Effector memory CD4-positive, alpha-beta T cell (primary cell): ENCODE results near the gene ZNF783.

Experiments used
- DNase-seq, 3 donors: peaks; one replicate each; pipeline ENCODE4 v3.0.0-alpha.2; 2020
- H3K27ac ChIP-seq: 2 replicates; pipeline ENCODE4 v1.7.0; 2013; ENCODE audit warnings: mild to moderate bottlenecking, low read length, moderate library complexity; ENCODE audit not compliant: insufficient read depth, poor library complexity, severe bottlenecking
- H3K27me3 ChIP-seq: replicated peaks from 2 replicates; pipeline ENCODE4 v1.7.0; 2013; ENCODE audit warnings: mild to moderate bottlenecking, low read length; ENCODE audit not compliant: insufficient read depth, control insufficient read depth, poor library complexity, severe bottlenecking
- H3K36me3 ChIP-seq: 2 replicates; pipeline ENCODE4 v1.7.0; 2013; ENCODE audit warnings: mild to moderate bottlenecking, low read length, moderate library complexity; ENCODE audit not compliant: control insufficient read depth, insufficient read depth
- H3K4me1 ChIP-seq: 2 replicates; pipeline ENCODE4 v1.7.0; 2013; ENCODE audit warnings: low read length, mild to moderate bottlenecking; ENCODE audit not compliant: control insufficient read depth, insufficient read depth, poor library complexity, severe bottlenecking
- H3K4me3 ChIP-seq: 2 replicates; pipeline ENCODE4 v1.7.0; 2013; ENCODE audit warnings: low read length, low read depth, mild to moderate bottlenecking; ENCODE audit not compliant: insufficient read depth, poor library complexity, severe bottlenecking
- H3K9me3 ChIP-seq: 2 replicates; pipeline ENCODE4 v1.7.0; 2013; ENCODE audit warnings: mild to moderate bottlenecking, low read length, moderate library complexity; ENCODE audit not compliant: control insufficient read depth

The ZNF783 gene

GRCh38 chr7:149307775-149308501, 45.9 kb downstream of the ZNF783 start:
- no peak overlapping the region for H3K27ac ChIP-seq
- no peaks in the 10 kb centered on the region for H3K9me3 ChIP-seq
- no peaks in the 10 kb centered on the region for H3K36me3 ChIP-seq
- H3K4me1 ChIP-seq = no peaks in the 10 kb centered on the region
- no peak for DNase-seq
- no peak overlapping the region for H3K4me3 ChIP-seq
- H3K27me3 ChIP-seq = no peaks in the 10 kb centered on the region

DNA sequence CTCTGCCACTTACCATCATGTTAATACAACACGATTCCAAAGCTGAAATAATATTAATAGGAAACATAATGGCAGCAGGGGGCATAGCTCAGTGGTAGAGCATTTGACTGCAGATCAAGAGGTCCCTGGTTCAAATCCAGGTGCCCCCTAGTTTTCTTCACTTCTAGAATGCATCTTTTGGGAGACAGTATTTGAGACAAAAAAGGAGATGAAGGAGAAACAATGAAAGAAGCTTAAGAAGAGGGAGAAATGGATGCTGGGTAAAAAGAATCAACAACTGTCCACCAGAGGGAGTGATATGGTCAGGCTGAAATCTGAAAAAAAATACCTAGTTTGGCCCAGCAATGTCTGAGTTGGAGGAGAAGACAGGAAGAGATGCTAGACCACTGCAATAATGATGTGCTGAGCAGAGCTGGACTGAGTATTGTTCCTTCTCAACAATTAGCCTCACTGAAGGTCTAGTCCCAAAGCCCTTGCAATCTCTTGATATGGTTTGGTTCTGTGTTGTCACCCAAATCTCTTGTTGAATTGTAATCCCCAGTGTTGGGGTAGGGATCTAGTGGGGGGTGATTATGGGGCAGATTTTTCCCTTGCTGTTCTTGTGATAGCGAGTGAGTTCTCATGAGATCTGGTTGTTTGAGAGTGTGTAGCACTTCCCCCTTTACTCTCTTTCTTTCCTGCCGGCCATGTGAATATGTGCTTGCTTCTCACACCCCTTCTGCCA, 48.3 kb downstream of the ZNF783 start:
- H3K4me1 ChIP-seq = no peaks in the 10 kb centered on the region
- H3K4me3 ChIP-seq = no peak overlapping the region
- no peaks in the 10 kb centered on the region for H3K27me3 ChIP-seq
- no peak overlapping the region for H3K27ac ChIP-seq
- no peaks in the 10 kb centered on the region for H3K36me3 ChIP-seq
- no peaks in the 10 kb centered on the region for H3K9me3 ChIP-seq
- DNase-seq = no peak

DNA sequence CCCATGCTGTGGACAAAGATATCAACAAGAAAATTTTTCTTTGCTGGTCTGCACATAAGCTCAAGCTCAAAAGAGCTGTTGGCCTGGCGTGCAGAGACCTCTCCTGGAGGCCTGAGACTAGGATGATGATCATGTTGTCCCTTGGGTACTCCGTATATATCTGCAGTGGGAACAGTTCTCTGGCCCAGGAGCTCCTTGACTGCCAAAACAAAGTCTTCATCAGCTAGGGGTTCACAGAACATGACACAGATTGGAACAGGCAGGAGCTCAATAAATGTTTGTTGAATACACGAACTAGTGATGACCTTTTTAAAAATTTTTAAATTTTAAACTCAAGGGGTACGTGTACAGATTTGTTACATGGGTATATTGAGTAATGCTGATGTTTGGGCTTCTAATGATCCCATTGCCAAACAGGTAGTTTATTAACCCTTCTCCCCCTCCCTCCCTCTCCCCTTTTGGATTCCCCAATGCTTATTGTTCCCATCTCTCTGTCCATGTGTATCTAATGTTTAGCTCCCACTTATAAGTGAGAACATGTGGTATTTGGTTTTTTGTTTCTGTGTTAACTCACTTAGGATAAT, 49.1 kb downstream of the ZNF783 start:
- Histone ChIP-seq H3K9me3 (no peaks in the 10 kb centered on the region), H3K4me1 (no peaks in the 10 kb centered on the region)
- no peak for DNase-seq

DNA sequence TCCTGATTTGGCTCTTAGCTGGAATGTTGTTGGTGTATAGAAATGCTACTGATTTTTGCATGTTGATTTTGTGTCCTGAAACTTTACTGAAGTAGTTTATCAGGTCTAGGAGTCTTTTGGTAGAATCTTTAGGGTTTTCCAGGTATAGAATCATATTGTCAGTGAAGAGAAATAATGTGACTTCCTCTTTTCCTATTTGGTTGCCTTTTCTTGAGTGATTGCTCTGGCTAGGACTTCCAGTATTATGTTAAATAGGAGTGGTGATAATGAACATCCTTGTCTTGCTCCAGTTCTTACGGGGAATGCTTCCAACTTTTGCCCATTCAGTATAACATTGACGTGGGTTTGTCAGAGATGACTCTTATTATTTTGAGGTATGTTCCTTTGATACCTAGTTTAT, 52.0 kb downstream of the ZNF783 start:
- H3K36me3 ChIP-seq = no peaks in the 10 kb centered on the region
- H3K4me3 ChIP-seq = no peak overlapping the region
- H3K27me3 ChIP-seq = no peaks in the 10 kb centered on the region
- no peak overlapping the region for H3K27ac ChIP-seq
- no peak for DNase-seq
- H3K9me3 ChIP-seq = no peaks in the 10 kb centered on the region
- H3K4me1 ChIP-seq = no peaks in the 10 kb centered on the region

More for the DNA sequence above, 49.1 kb downstream of the ZNF783 start:
- Histone ChIP-seq H3K27ac (no peak overlapping the region), H3K36me3 (no peaks in the 10 kb centered on the region), H3K4me3 (no peak overlapping the region), H3K27me3 (no peaks in the 10 kb centered on the region)

GRCh38 chr7:149316606-149317005, 54.6 kb downstream of the ZNF783 start:
- Histone ChIP-seq H3K4me1 (no peaks in the 10 kb centered on the region), H3K36me3 (no peaks in the 10 kb centered on the region), H3K27ac (no peak overlapping the region), H3K27me3 (no peaks in the 10 kb centered on the region), H3K9me3 (no peaks in the 10 kb centered on the region), H3K4me3 (no peak overlapping the region)
- DNase-seq = no peak

GRCh38 chr7:149317496-149317895, 55.5 kb downstream of the ZNF783 start:
- Histone ChIP-seq H3K27ac (no peak overlapping the region), H3K4me3 (no peak overlapping the region), H3K4me1 (no peaks in the 10 kb centered on the region), H3K9me3 (no peaks in the 10 kb centered on the region), H3K36me3 (no peaks in the 10 kb centered on the region), H3K27me3 (no peaks in the 10 kb centered on the region)
- no peak for DNase-seq

DNA sequence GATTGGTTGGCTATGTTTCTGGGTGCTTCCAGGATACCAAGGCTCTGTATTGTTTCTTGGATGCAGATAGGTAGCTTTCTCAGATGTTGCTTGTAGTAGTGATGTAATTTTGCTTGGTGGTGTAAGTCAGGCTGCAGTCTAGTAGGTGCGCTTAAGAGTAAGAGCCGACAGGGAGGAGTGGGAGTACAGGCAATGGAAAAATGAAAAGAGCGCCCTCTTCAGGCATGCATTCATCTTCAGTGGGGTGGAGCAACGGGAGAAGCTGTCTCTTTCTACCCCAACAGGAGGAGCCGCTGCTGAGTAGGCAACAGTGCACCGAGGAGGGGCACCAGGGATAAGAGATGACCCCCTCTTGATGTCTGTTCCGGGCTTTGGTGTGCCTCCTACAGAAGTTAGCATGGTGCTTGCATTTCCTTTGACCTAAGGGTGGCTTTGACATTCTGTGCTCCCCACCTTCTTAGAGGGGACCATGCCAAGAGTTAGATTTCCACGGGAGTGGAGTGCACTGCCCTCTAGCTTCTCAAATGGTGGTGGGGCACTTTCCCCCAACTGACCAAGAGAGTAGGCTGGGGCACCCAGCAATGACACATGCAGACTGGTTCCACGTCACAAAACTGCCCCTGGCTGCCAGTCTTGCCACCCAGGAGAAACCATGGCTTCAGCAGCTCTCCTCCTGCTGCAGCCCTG, 56.1 kb downstream of the ZNF783 start:
- no peaks in the 10 kb centered on the region for H3K36me3 ChIP-seq
- no peak overlapping the region for H3K27ac ChIP-seq
- H3K4me3 ChIP-seq = no peak overlapping the region
- H3K9me3 ChIP-seq = no peaks in the 10 kb centered on the region
- no peaks in the 10 kb centered on the region for H3K4me1 ChIP-seq
- no peak for DNase-seq
- no peaks in the 10 kb centered on the region for H3K27me3 ChIP-seq

GRCh38 chr7:149319376-149319775, 57.4 kb downstream of the ZNF783 start:
- Histone ChIP-seq H3K36me3 (no peaks in the 10 kb centered on the region), H3K9me3 (no peaks in the 10 kb centered on the region), H3K27ac (no peak overlapping the region), H3K27me3 (no peaks in the 10 kb centered on the region), H3K4me3 (no peak overlapping the region), H3K4me1 (no peaks in the 10 kb centered on the region)
- no peak for DNase-seq

DNA sequence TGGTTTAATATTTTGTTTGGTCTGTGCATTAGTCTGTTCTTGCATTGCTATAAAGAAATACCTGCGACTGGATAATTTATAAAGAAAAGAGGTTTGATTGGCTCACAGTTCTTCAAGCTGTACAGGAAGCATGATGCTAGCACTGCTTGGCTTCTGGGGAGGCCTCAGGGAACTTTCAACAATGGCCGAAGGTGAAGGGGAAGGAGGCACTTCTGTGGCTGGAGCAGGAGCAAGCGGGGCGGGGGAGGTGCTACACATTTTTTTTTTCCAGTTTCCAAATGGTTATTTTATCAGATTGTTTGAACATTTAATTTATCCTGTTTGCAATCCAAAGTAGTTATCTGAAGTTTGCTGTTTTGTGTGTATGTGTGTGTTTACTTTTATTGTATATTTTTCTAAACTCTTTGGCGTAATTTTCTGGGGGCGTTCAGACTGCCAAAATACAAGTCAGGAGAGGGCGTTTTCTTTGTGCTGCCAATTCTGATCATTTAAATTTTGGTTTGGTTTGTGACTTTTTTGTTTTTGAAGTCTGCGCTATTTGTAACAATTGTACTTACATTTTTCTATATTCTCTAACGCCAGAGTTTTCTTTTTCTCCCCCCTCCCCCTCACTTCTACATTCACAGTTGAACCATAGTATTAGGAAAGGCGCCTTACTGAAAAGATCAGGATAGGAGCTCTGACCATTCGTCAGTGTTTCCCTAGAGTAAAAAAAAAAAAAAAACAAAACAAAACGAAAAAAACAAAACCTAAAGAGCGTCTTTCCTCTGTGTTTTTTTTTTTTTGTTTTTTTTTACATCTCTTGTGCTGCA, 58.5 kb downstream of the ZNF783 start:
- Histone ChIP-seq H3K36me3 (no peaks in the 10 kb centered on the region), H3K9me3 (no peaks in the 10 kb centered on the region), H3K4me1 (no peaks in the 10 kb centered on the region), H3K27me3 (no peaks in the 10 kb centered on the region), H3K27ac (no peak overlapping the region), H3K4me3 (no peak overlapping the region)
- DNase-seq = no peak
